Uterine smooth muscle cell (primary cell): Measurements from ENCODE around the gene ARMCX6. TPM values are rescaled to one million over a fixed set of nuclear protein-coding genes. Genes with fewer than 3 reads are reported as not detected.

Source experiments
- total RNA-seq: library from RNA; depleted of rRNA; stranded (reverse); fragments of >200 nt; gene quantifications from 2 replicates; pipeline ENCODE4 v1.2.3, GENCODE V29; 2014

Gene ARMCX6
- total RNA-seq: 26.3 and 39.7 TPM in 2 replicates

GRCh38 chrX:101617211-101618191, at the start of gene ARMCX6:
ARMCX6 (minus strand) TSS chrX:101618000; CDS start chrX:101616620, 1,380 bp downstream.

GRCh38 chrX:101659601-101660063, 41.8 kb upstream of the ARMCX6 start, which contains the start of gene ARMCX2:
ARMCX2 (minus strand) TSS chrX:101659850; CDS start chrX:101657588, 2,262 bp downstream.

Other genes starting within 250 kb of the ARMCX6 start
- gene BTK, start 231.8 kb downstream of the ARMCX6 start, total RNA-seq: under 0.01 TPM in 1 of 2 replicates, not detected in the other
- gene RPL36A, start 227.0 kb downstream of the ARMCX6 start, total RNA-seq: 875 and 1,176 TPM in 2 replicates
- 21.6 and 42.2 TPM in 2 replicates for gene GLA, start 210.1 kb downstream of the ARMCX6 start, total RNA-seq
- 89.2 and 104 TPM in 2 replicates for gene HNRNPH2, start 209.8 kb downstream of the ARMCX6 start, total RNA-seq
- gene ARMCX4, start 132.5 kb downstream of the ARMCX6 start, total RNA-seq: 8.2 and 9.5 TPM in 2 replicates
- 68.4 and 69.9 TPM in 2 replicates for gene ARMCX1, start 67.5 kb downstream of the ARMCX6 start, total RNA-seq
- gene ARMCX3, start 5.2 kb upstream of the ARMCX6 start, total RNA-seq: 65.1 and 131 TPM in 2 replicates
- gene ARMCX2, start 41.9 kb upstream of the ARMCX6 start, total RNA-seq: 73.7 and 155 TPM in 2 replicates